Measurements from ENCODE around the gene SH3RF3. TPM values are rescaled to one million over a fixed set of nuclear protein-coding genes. Genes with fewer than 3 reads are reported as not detected.

SH3RF3 gene
- total and polyA plus RNA-seq, 2 of the 13 experiments (the other 11 are each of a cell fraction or from before 2014, with no cell fraction given): 0.04 TPM; not detected in 1

DNA sequence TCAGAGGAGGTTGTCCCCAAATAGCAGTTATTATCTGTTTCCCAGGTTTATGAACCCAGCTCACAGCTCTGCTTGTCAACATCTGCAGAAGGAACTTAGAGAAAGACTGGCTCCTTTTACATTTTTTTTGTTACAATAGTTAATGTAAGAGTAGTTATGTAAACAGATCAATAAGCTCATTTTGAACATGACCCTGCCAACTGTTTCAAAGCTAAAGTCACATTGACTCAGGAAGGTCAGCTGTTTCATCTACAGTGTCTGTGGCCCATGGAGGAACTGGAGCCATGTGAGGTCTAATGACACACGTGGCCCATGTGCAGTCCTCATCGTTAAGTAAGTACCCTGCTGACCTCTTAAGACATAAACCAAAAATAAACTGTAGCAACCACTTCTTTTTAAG lies 97.1 kb downstream of the SH3RF3 start:
- Histone ChIP-seq H3K9ac (ENCODE audit: insufficient read depth, low read depth, low read length) (no peak overlapping the region), H3K9me3 (ENCODE audit: low read length) (no peaks in the 10 kb centered on the region), H3K4me3 (replicated peaks in 1 of 3; ENCODE audit: insufficient read depth in 1 of 3, low read depth in 2 of 3, low read length in 3 of 3) (no peak overlapping the region), H3K79me2 (ENCODE audit: insufficient read depth, low read length) (no peaks in the 10 kb centered on the region), H3K36me3 (replicated peaks in 1 of 2; ENCODE audit: control insufficient read depth in 1 of 2, insufficient read depth in 2 of 2, low read length in 2 of 2) (no peaks in the 10 kb centered on the region), H3K27ac (ENCODE audit: extremely low read length, insufficient read depth, low read length) (no peak overlapping the region), H3K27me3 (ENCODE audit: control insufficient read depth in 1 of 2, insufficient read depth in 2 of 2, low read length in 2 of 2) (no peaks in the 10 kb centered on the region; a peak in 2 of 5 replicates), H4K20me1 (ENCODE audit: insufficient read depth, low read length) (no peaks in the 10 kb centered on the region), H2AFZ (ENCODE audit: low read length) (no peak overlapping the region), H3K4me2 (ENCODE audit: low read depth, low read length) (no peak overlapping the region), H3K4me1 (ENCODE audit: insufficient read depth, low read length) (peaks cover 11% of the 10 kb centered on the region)
- BruUV-seq (replicated peaks): no TSS peak
- ChIA-PET CTCF (ENCODE audit: low intra/inter-chr PET ratio, low total read pairs) (no interaction called here), POLR2A (interaction anchor here (0.6 kb wide), 1 partner anchor 8 kb away, joined by 3 read pairs; no protein-coding TSS in a partner anchor)
- 3% methylated on average over 2 of the region's 2 CpGs for WGBS (ENCODE audit: low lambda C conversion rate)
- intact Hi-C loops (cut with micrococcal nuclease; ENCODE audit: unreplicated experiment) (no loop called here), in situ Hi-C loops (cut with HindIII; ENCODE audit: extremely low pct_ligation_motif_present, low pct_unique_long_range_greater_than_20kb) (no loop called here)
- peak; percentile 79 for ATAC-seq
- no peak for FAIRE-seq
- DNase-seq (ENCODE audit: low spot score): peak; percentile 47
- no peak for TF ChIP-seq POLR2AphosphoS5 (IDR thresholded peaks at IDR 0.05; ENCODE audit: low read depth, low read length)
- 0 out of 2 replicates have a peak, but pooled peaks have one; percentile 37 for TF ChIP-seq REPIN1 (CRISPR knock-in tag; IDR thresholded peaks at IDR 0.05; ENCODE audit: borderline replicate concordance, low read depth)
- TF ChIP-seq ZNF317 (CRISPR knock-in tag; IDR thresholded peaks at IDR 0.05): 0 out of 2 replicates have a peak, but pooled peaks have one; percentile 68
- peak; percentile 83 for TF ChIP-seq GATAD2A (CRISPR knock-in tag; IDR thresholded peaks at IDR 0.05)
- TF ChIP-seq SALL1 (CRISPR knock-in tag; IDR thresholded peaks at IDR 0.05): peak; percentile 74
- TF ChIP-seq ZNF766 (CRISPR knock-in tag; IDR thresholded peaks at IDR 0.05; ENCODE audit: borderline replicate concordance): no peak
- TF ChIP-seq, protein P1, sequence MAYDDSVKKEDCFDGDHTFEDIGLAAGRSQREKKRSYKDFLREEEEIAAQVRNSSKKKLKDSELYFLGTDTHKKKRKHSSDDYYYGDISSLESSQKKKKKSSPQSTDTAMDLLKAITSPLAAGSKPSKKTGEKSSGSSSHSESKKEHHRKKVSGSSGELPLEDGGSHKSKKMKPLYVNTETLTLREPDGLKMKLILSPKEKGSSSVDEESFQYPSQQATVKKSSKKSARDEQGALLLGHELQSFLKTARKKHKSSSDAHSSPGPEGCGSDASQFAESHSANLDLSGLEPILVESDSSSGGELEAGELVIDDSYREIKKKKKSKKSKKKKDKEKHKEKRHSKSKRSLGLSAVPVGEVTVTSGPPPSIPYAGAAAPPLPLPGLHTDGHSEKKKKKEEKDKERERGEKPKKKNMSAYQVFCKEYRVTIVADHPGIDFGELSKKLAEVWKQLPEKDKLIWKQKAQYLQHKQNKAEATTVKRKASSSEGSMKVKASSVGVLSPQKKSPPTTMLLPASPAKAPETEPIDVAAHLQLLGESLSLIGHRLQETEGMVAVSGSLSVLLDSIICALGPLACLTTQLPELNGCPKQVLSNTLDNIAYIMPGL (CRISPR knock-in tag; IDR thresholded peaks at IDR 0.05; ENCODE audit: borderline replicate concordance in 1 of 2, low read depth in 1 of 2): no peak
- no peak for TF ChIP-seq TIGD3 (CRISPR knock-in tag; IDR thresholded peaks at IDR 0.05; ENCODE audit: borderline replicate concordance)
- TF ChIP-seq, protein P2, sequence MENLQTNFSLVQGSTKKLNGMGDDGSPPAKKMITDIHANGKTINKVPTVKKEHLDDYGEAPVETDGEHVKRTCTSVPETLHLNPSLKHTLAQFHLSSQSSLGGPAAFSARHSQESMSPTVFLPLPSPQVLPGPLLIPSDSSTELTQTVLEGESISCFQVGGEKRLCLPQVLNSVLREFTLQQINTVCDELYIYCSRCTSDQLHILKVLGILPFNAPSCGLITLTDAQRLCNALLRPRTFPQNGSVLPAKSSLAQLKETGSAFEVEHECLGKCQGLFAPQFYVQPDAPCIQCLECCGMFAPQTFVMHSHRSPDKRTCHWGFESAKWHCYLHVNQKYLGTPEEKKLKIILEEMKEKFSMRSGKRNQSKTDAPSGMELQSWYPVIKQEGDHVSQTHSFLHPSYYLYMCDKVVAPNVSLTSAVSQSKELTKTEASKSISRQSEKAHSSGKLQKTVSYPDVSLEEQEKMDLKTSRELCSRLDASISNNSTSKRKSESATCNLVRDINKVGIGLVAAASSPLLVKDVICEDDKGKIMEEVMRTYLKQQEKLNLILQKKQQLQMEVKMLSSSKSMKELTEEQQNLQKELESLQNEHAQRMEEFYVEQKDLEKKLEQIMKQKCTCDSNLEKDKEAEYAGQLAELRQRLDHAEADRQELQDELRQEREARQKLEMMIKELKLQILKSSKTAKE (CRISPR knock-in tag; IDR thresholded peaks at IDR 0.05; ENCODE audit: borderline replicate concordance): peak; percentile 29; the same call in 1 of the 2 replicates
- no peak for TF ChIP-seq ARID2 (CRISPR knock-in tag; IDR thresholded peaks at IDR 0.05; ENCODE audit: borderline replicate concordance)
- TF ChIP-seq KLF16 (CRISPR knock-in tag; IDR thresholded peaks at IDR 0.05): peak in 1 of 2 experiments; percentile 34; a peak in 1 of 4 replicates
- peak; percentile 83 for TF ChIP-seq FOXA3 (CRISPR knock-in tag; IDR thresholded peaks at IDR 0.05)
- TF ChIP-seq, protein P3, sequence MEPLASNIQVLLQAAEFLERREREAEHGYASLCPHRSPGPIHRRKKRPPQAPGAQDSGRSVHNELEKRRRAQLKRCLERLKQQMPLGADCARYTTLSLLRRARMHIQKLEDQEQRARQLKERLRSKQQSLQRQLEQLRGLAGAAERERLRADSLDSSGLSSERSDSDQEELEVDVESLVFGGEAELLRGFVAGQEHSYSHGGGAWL (CRISPR knock-in tag; IDR thresholded peaks at IDR 0.05): no peak
- no peak for TF ChIP-seq GTF3A (CRISPR knock-in tag; conservative IDR thresholded peaks at IDR 0.05)
- TF ChIP-seq BRD4 (CRISPR knock-in tag; IDR thresholded peaks at IDR 0.05): no peak
